Tibial nerve (tissue), 4 donors: Measurements from ENCODE around the gene PTPMT1. TPM values are rescaled to one million over a fixed set of nuclear protein-coding genes. Genes with fewer than 3 reads are reported as not detected.

ENCODE experiments used
- DNase-seq, 2 donors: peaks; one replicate each; pipeline ENCODE4 v3.0.0-alpha.2; 2019; ENCODE audit warnings: low spot score in 2 of 2
- H3K27ac ChIP-seq, 4 donors: fragments of 200-600 bp; sonication (generic) in 3 of 4; one replicate each; pipeline ENCODE4 v1.5.1; 2017 to 2019; ENCODE audit warnings: mild to moderate bottlenecking in 1 of 4
- H3K27me3 ChIP-seq, 2 donors: fragments of 200-600 bp; sonication (generic) in 1 of 2; one replicate each; pipeline versions ENCODE4 v1.5.1 to v1.6.0; 2017 to 2019
- H3K36me3 ChIP-seq, 3 donors: fragments of 200-600 bp; sonication (generic); one replicate each; pipeline ENCODE4 v1.5.1; 2018 to 2019
- H3K4me1 ChIP-seq, 4 donors: fragments of 200-600 bp; sonication (generic) in 3 of 4; one replicate each; pipeline ENCODE4 v1.5.1; 2017 to 2019
- H3K4me3 ChIP-seq, 4 donors: fragments of 200-600 bp; sonication (generic) in 3 of 4; one replicate each; pipeline ENCODE4 v1.5.1; 2017 to 2019; ENCODE audit warnings: mild to moderate bottlenecking in 1 of 4, moderate library complexity in 1 of 4
- H3K9me3 ChIP-seq, 4 donors: fragments of 200-600 bp; sonication (generic) in 3 of 4; one replicate each; pipeline ENCODE4 v1.5.1; 2017 to 2019
- CTCF ChIP-seq, 5 experiments: fragments of 200-600 bp in 3 of 5; fragments of 450-650 bp in 2 of 5; sonication (generic) in 3 of 5; IDR thresholded peaks; one replicate each; pipeline ENCODE4 v1.5.1; 2016 to 2019; ENCODE audit warnings: antibody characterized with exemption in 5 of 5, mild to moderate bottlenecking in 3 of 5, moderate library complexity in 2 of 5
- EP300 ChIP-seq, 2 donors: sonication (generic); formaldehyde crosslinking; IDR thresholded peaks; one replicate each; pipeline ENCODE4 v1.6.1; 2017; ENCODE audit warnings: antibody characterized with exemption in 2 of 2, mild to moderate bottlenecking in 1 of 2
- POLR2A ChIP-seq, 2 donors: fragments of 450-650 bp; IDR thresholded peaks; one replicate each; pipeline ENCODE4 v1.6.1; 2017; ENCODE audit warnings: antibody characterized with exemption in 2 of 2, mild to moderate bottlenecking in 2 of 2, moderate library complexity in 2 of 2
- WGBS, 2 donors: methylation state at CpG; one replicate each; pipeline ENCODE4 v1.1.5; 2018; 5-methylcytosine and 5-hydroxymethylcytosine counted together
- total RNA-seq, 4 donors: library from RNA; depleted of rRNA; stranded (reverse); fragments of >200 nt; gene quantifications; one replicate each; pipeline ENCODE4 v1.1.0, GENCODE V29; 2016

The PTPMT1 gene
- total RNA-seq, 4 donors from 2014 or later: 97.3 to 158 (median 137) TPM

GRCh38 chr11:47583844-47584243 lies 18.4 kb downstream of the PTPMT1 start:
- no peak for DNase-seq
- no peak overlapping the region for H3K27ac ChIP-seq
- H3K9me3 ChIP-seq: no peaks in the 10 kb centered on the region
- TF ChIP-seq CTCF (IDR thresholded peaks at IDR 0.05) (no peak), EP300 (IDR thresholded peaks at IDR 0.05) (no peak), POLR2A (IDR thresholded peaks at IDR 0.05) (no peak)
- no peaks in the 10 kb centered on the region for H3K27me3 ChIP-seq
- H3K4me3 ChIP-seq: no peak overlapping the region
- 79 to 81% methylated on average over 5 of the region's 5 CpGs for WGBS, 2 donors
- H3K36me3 ChIP-seq: peaks cover 0 to 60% (median 9%) of the 10 kb centered on the region in 3 donors
- peaks cover 0 to 49% (median 14%) of the 10 kb centered on the region in 4 donors for H3K4me1 ChIP-seq

GRCh38 chr11:47586098-47586855 lies 20.9 kb downstream of the PTPMT1 start, which contains the start of gene FAM180B:
FAM180B (plus strand) TSS chr11:47586678; CDS start chr11:47586769, 91 bp downstream.
- Histone ChIP-seq H3K4me1 (peaks cover 0 to 45% (median 2%) of the 10 kb centered on the region in 4 donors), H3K27me3 (no peaks in the 10 kb centered on the region), H3K4me3 (peak within 1 kb of the TSS in 1 of 4 donors; percentile 4), H3K27ac (peak within 1 kb of the TSS in 2 of 4 donors; percentile 63 to 77), H3K9me3 (no peaks in the 10 kb centered on the region), H3K36me3 (peaks cover 0 to 48% (median 9%) of the 10 kb centered on the region in 3 donors)
- peak in 1 of 2 donors; percentile 40 for DNase-seq
- WGBS, 2 donors: 60% methylated on average over 11 to 12 of the region's 12 CpGs
- no peak for TF ChIP-seq POLR2A (IDR thresholded peaks at IDR 0.05)
- TF ChIP-seq EP300 (IDR thresholded peaks at IDR 0.05): peak in 1 of 2 donors; percentile 9
- no peak for TF ChIP-seq CTCF (IDR thresholded peaks at IDR 0.05)

GRCh38 chr11:47587039-47587716 lies 21.8 kb downstream of the PTPMT1 start:
- H3K4me3 ChIP-seq: peak overlapping the region in 1 of 4 donors; percentile 4
- 45 to 53% methylated on average over 6 of the region's 6 CpGs for WGBS, 2 donors
- H3K27ac ChIP-seq: peak overlapping the region in 2 of 4 donors; percentile 63 to 77
- H3K4me1 ChIP-seq: peaks cover 0 to 45% (median 2%) of the 10 kb centered on the region in 4 donors
- peaks cover 0 to 39% (median 9%) of the 10 kb centered on the region in 3 donors for H3K36me3 ChIP-seq
- TF ChIP-seq POLR2A (IDR thresholded peaks at IDR 0.05) (no peak), EP300 (IDR thresholded peaks at IDR 0.05) (no peak)
- no peaks in the 10 kb centered on the region for H3K27me3 ChIP-seq
- DNase-seq: no peak
- H3K9me3 ChIP-seq: no peaks in the 10 kb centered on the region

GRCh38 chr11:47587723-47588326 lies 22.4 kb downstream of the PTPMT1 start:
- H3K36me3 ChIP-seq: peaks cover 0 to 32% (median 9%) of the 10 kb centered on the region in 3 donors
- peaks cover 0 to 5% of the 10 kb centered on the region in 2 donors for H3K27me3 ChIP-seq
- TF ChIP-seq EP300 (IDR thresholded peaks at IDR 0.05) (no peak), POLR2A (IDR thresholded peaks at IDR 0.05) (no peak), CTCF (IDR thresholded peaks at IDR 0.05) (no peak)
- H3K4me3 ChIP-seq: peak overlapping the region in 1 of 4 donors; percentile 28
- peaks cover 0 to 49% (median 2%) of the 10 kb centered on the region in 4 donors for H3K4me1 ChIP-seq
- 49 to 60% methylated on average over 9 to 14 of the region's 14 CpGs for WGBS, 2 donors
- H3K9me3 ChIP-seq: no peaks in the 10 kb centered on the region
- DNase-seq: peak; percentile 43 to 54
- peak overlapping the region in 2 of 4 donors; percentile 63 to 77 for H3K27ac ChIP-seq

GRCh38 chr11:47589118-47589517 lies 23.7 kb downstream of the PTPMT1 start:
- 52 to 55% methylated on average over 9 to 11 of the region's 11 CpGs for WGBS, 2 donors
- H3K9me3 ChIP-seq: no peaks in the 10 kb centered on the region
- peaks cover 0 to 19% (median 0%) of the 10 kb centered on the region in 3 donors for H3K36me3 ChIP-seq
- peak overlapping the region in 2 of 4 donors; percentile 70 to 77 for H3K27ac ChIP-seq
- H3K4me3 ChIP-seq: peak overlapping the region; percentile 21 to 57 (median 36)
- H3K4me1 ChIP-seq: peaks cover 0 to 62% (median 4%) of the 10 kb centered on the region in 4 donors
- peaks cover 0 to 17% of the 10 kb centered on the region in 2 donors for H3K27me3 ChIP-seq
- no peak for TF ChIP-seq POLR2A (IDR thresholded peaks at IDR 0.05)
- no peak for TF ChIP-seq CTCF (IDR thresholded peaks at IDR 0.05)
- TF ChIP-seq EP300 (IDR thresholded peaks at IDR 0.05): no peak
- DNase-seq: no peak
